ENCODE measurements around the gene PLXNA4.

GRCh38 chr7:132532281-132532680 is 44.0 kb downstream of the PLXNA4 start:
- TF ChIP-seq, protein P1, sequence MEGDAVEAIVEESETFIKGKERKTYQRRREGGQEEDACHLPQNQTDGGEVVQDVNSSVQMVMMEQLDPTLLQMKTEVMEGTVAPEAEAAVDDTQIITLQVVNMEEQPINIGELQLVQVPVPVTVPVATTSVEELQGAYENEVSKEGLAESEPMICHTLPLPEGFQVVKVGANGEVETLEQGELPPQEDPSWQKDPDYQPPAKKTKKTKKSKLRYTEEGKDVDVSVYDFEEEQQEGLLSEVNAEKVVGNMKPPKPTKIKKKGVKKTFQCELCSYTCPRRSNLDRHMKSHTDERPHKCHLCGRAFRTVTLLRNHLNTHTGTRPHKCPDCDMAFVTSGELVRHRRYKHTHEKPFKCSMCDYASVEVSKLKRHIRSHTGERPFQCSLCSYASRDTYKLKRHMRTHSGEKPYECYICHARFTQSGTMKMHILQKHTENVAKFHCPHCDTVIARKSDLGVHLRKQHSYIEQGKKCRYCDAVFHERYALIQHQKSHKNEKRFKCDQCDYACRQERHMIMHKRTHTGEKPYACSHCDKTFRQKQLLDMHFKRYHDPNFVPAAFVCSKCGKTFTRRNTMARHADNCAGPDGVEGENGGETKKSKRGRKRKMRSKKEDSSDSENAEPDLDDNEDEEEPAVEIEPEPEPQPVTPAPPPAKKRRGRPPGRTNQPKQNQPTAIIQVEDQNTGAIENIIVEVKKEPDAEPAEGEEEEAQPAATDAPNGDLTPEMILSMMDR (IDR thresholded peaks at IDR 0.05; ENCODE audit: insufficient read depth, low read length), result no peak
- no peak for TF ChIP-seq POLR2AphosphoS5 (IDR thresholded peaks at IDR 0.05; ENCODE audit: low read depth)
- TF ChIP-seq SPI1 (IDR thresholded peaks at IDR 0.05; ENCODE audit: borderline replicate concordance, low read depth), result peak; percentile 94
